ENCODE data around the gene SUSD4. TPM values are rescaled to one million over a fixed set of nuclear protein-coding genes. Genes with fewer than 3 reads are reported as not detected.

SUSD4 gene
- total RNA-seq, 3 donors from 2014 or later = 0.43 to 0.79 (median 0.77) TPM

DNA sequence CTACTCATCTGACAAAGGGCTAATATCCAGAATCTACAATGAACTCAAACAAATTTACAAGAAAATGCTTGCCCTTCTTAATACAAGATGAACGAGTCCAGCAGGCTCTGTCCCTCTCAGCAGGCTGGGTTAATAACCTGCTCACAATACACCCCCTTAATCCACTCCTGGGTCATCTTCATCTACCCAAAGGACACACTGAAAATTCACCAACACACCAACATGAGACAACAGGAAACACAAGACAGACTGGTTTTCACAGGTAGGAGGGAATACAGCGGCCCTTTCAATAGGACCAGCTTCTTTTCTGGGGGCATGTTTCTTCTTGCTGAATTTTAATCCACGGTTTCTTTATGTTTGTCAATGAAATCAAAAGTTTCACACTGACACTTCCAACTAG lies 44.6 kb downstream of the SUSD4 start:
- no peak for TF ChIP-seq CTCF (IDR thresholded peaks at IDR 0.05)
- Histone ChIP-seq H3K4me3 (no peak overlapping the region), H3K36me3 (ENCODE audit: low read depth) (no peaks in the 10 kb centered on the region), H3K4me1 (ENCODE audit: low read depth) (no peaks in the 10 kb centered on the region), H3K9me3 (no peaks in the 10 kb centered on the region)
- ATAC-seq (no peak), DNase-seq (no peak)
- intact Hi-C loops (cut with DNase I, micrococcal nuclease) = no loop called here

DNA sequence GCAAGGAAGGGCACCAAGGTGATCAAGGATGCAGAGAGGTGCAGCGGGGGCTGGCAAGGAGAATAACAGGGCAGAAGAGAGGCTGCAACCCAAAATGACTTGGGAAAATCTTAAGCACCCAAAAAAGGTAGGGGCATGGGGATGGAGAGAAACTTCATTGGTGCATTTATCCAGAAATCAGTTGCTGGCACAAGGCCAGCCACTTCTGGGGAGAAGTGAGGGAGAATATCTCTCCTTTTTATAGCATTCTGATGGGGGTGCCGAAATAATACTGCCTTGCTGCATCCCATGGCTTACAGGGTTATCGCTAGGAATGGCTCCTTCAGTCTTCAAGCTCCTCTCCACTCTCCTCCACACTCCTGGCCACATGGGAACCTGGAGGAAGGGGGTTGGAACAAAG lies 47.9 kb downstream of the SUSD4 start:
- DNase-seq = no peak
- Histone ChIP-seq H3K4me1 (ENCODE audit: low read depth) (no peaks in the 10 kb centered on the region), H3K36me3 (ENCODE audit: low read depth) (no peaks in the 10 kb centered on the region), H3K9me3 (no peaks in the 10 kb centered on the region), H3K4me3 (no peak overlapping the region)
- no peak for TF ChIP-seq CTCF (IDR thresholded peaks at IDR 0.05)
- ATAC-seq = no peak
- intact Hi-C loops (cut with DNase I, micrococcal nuclease) = no loop called here

GRCh38 chr1:223315665-223316064 lies 48.3 kb downstream of the SUSD4 start:
- TF ChIP-seq CTCF (IDR thresholded peaks at IDR 0.05) = no peak
- no peak for DNase-seq
- no peak for ATAC-seq

DNA sequence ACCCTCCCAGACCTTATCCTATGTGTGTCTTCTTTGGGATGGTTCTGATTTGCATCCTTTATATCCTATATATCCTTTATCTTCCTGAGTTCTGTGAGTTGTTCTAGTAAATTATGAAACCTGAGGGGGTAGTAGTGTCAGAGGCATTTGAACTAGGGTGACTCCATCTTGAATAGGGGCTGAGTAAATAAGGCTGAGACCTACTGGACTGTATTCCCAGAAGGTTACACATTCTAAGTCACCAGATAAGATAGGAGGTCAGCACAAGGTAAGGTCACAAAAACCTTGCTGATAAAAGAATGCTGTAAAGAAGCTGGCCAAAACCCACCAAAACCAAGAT lies 50.6 kb downstream of the SUSD4 start:
- no peaks in the 10 kb centered on the region for H3K36me3 ChIP-seq (ENCODE audit: low read depth)
- no peaks in the 10 kb centered on the region for H3K4me1 ChIP-seq (ENCODE audit: low read depth)
- no peaks in the 10 kb centered on the region for H3K9me3 ChIP-seq
- intact Hi-C loops (cut with DNase I, micrococcal nuclease) = no loop called here
- TF ChIP-seq CTCF (IDR thresholded peaks at IDR 0.05) = no peak
- H3K4me3 ChIP-seq = no peak overlapping the region
- DNase-seq = no peak
- ATAC-seq = no peak

More at GRCh38 chr1:223315665-223316064, 48.3 kb downstream of the SUSD4 start:
- H3K9me3 ChIP-seq = no peaks in the 10 kb centered on the region
- no peak overlapping the region for H3K4me3 ChIP-seq
- no peaks in the 10 kb centered on the region for H3K36me3 ChIP-seq (ENCODE audit: low read depth)
- no peaks in the 10 kb centered on the region for H3K4me1 ChIP-seq (ENCODE audit: low read depth)
- intact Hi-C loops (cut with DNase I, micrococcal nuclease) = no loop called here

DNA sequence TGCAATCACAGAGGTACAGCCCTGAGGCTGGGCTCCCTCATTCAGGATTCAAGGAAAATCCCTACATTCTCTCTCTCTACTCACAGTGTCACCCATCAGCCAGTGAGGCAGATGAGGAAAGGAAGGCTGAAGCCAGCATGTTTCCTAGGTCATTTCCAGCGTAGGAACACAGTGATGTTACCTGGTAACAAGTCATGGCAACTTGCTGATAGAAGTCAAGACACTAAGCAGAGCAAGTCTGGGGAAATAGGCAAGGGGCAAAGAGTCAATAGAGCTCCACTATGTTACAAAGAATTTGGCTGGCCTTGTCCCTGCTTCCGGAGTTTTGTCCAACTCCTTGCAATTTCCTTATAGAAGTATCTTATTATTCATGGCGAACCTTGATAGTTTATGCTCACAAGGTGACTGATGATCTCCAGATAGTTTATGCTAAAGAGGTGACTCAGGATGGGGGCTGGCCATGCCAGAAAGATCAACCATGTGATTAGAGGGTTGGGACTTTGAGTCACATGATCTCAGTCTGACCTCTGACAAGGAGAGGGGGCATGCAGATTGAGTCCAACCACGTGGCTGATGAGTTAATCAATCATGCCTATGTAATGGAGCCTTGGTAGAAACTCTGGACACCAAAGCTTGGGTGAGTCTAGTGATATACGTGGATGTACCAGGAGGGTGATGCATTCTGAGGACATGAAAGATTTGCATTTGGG lies 51.1 kb downstream of the SUSD4 start:
- no peaks in the 10 kb centered on the region for H3K9me3 ChIP-seq
- no peaks in the 10 kb centered on the region for H3K36me3 ChIP-seq (ENCODE audit: low read depth)
- no peak overlapping the region for H3K4me3 ChIP-seq
- DNase-seq = no peak
- no peak for ATAC-seq
- no peaks in the 10 kb centered on the region for H3K4me1 ChIP-seq (ENCODE audit: low read depth)
- no peak for TF ChIP-seq CTCF (IDR thresholded peaks at IDR 0.05)
- intact Hi-C loops (cut with DNase I, micrococcal nuclease) = no loop called here

DNA sequence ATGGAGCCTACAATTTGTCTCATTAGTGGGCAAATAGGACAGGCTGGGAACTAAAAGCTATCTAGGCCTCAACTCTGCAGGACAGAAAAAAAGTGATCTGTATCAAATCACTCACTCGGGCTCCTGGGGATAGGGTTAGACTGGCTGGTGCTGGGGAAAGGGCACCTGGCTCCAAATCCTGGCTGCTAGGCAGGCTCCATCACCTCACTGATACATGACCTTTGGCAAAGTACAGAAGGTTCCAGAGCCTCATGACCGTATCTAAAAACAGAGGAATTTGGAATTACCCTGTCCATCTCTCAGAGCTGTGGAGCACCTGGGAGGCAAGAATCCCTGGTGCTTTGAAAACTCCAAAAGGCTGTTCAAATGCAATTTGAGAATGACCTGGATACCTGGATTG lies 51.7 kb downstream of the SUSD4 start:
- no peak for TF ChIP-seq CTCF (IDR thresholded peaks at IDR 0.05)
- intact Hi-C loops (cut with DNase I, micrococcal nuclease) = no loop called here
- ATAC-seq (no peak), DNase-seq (no peak)
- no peaks in the 10 kb centered on the region for H3K36me3 ChIP-seq (ENCODE audit: low read depth)
- H3K4me1 ChIP-seq (ENCODE audit: low read depth) = no peaks in the 10 kb centered on the region
- no peak overlapping the region for H3K4me3 ChIP-seq
- no peaks in the 10 kb centered on the region for H3K9me3 ChIP-seq
